ENCODE measurements around the gene ZNF14. TPM values are rescaled to one million over a fixed set of nuclear protein-coding genes. Genes with fewer than 3 reads are reported as not detected.

Gene ZNF14
- total and polyA plus RNA-seq, 2 of the 13 experiments (the other 11 are each of a cell fraction or from before 2014, with no cell fraction given) = 1.9 to 6.2 TPM

- TF ChIP-seq SMC3 (IDR thresholded peaks at IDR 0.05; ENCODE audit: low read length) = no peak
- peak; percentile 72 for TF ChIP-seq PHF20 (CRISPR knock-in tag; IDR thresholded peaks at IDR 0.05)
- 0 out of 2 replicates have a peak, but pooled peaks have one; percentile 49 for TF ChIP-seq MIER3 (CRISPR knock-in tag; IDR thresholded peaks at IDR 0.05; ENCODE audit: borderline replicate concordance)
- no peak for TF ChIP-seq ATF7 (IDR thresholded peaks at IDR 0.05)
- TF ChIP-seq ATF7 (CRISPR knock-in tag; IDR thresholded peaks at IDR 0.05) = no peak
- TF ChIP-seq FOXJ3 (CRISPR knock-in tag; IDR thresholded peaks at IDR 0.05; ENCODE audit: borderline replicate concordance) = no peak
- no peak for TF ChIP-seq PITX1 (CRISPR knock-in tag; IDR thresholded peaks at IDR 0.05)
- no peak for TF ChIP-seq NR2F1 (CRISPR knock-in tag; IDR thresholded peaks at IDR 0.05)
- no peak for TF ChIP-seq ZNF761 (CRISPR knock-in tag; conservative IDR thresholded peaks at IDR 0.05)
- TF ChIP-seq ZSCAN9 (CRISPR knock-in tag; IDR thresholded peaks at IDR 0.05; ENCODE audit: borderline replicate concordance) = peak; percentile 62; the same call in 1 of the 2 replicates
- TF ChIP-seq ZNF800 (CRISPR knock-in tag; IDR thresholded peaks at IDR 0.05) = peak; percentile 57; the same call in 1 of the 2 replicates
- TF ChIP-seq ZEB1 (IDR thresholded peaks at IDR 0.05; ENCODE audit: insufficient replicate concordance, low read depth) = peak; percentile 71
- no peak for TF ChIP-seq HMG20A (CRISPR knock-in tag; IDR thresholded peaks at IDR 0.05; ENCODE audit: borderline replicate concordance)
- 0 out of 2 replicates have a peak, but pooled peaks have one; percentile 47 for TF ChIP-seq MTA1 (CRISPR knock-in tag; IDR thresholded peaks at IDR 0.05; ENCODE audit: borderline replicate concordance)
- peak; percentile 2; the same call in 1 of the 2 replicates for TF ChIP-seq ZNF362 (CRISPR knock-in tag; IDR thresholded peaks at IDR 0.05; ENCODE audit: borderline replicate concordance)
- peak; percentile 69 for TF ChIP-seq KMT2A (CRISPR knock-in tag; IDR thresholded peaks at IDR 0.05)
- no peak for TF ChIP-seq CHCHD3 (CRISPR knock-in tag; IDR thresholded peaks at IDR 0.05)
- no peak for TF ChIP-seq SMAD3 (CRISPR knock-in tag; IDR thresholded peaks at IDR 0.05)
- TF ChIP-seq KDM5A (IDR thresholded peaks at IDR 0.05; ENCODE audit: borderline replicate concordance, low read length) = 0 out of 2 replicates have a peak, but pooled peaks have one; percentile 36
- TF ChIP-seq PAWR (CRISPR knock-in tag; IDR thresholded peaks at IDR 0.05; ENCODE audit: borderline replicate concordance) = no peak
- TF ChIP-seq, protein P1, sequence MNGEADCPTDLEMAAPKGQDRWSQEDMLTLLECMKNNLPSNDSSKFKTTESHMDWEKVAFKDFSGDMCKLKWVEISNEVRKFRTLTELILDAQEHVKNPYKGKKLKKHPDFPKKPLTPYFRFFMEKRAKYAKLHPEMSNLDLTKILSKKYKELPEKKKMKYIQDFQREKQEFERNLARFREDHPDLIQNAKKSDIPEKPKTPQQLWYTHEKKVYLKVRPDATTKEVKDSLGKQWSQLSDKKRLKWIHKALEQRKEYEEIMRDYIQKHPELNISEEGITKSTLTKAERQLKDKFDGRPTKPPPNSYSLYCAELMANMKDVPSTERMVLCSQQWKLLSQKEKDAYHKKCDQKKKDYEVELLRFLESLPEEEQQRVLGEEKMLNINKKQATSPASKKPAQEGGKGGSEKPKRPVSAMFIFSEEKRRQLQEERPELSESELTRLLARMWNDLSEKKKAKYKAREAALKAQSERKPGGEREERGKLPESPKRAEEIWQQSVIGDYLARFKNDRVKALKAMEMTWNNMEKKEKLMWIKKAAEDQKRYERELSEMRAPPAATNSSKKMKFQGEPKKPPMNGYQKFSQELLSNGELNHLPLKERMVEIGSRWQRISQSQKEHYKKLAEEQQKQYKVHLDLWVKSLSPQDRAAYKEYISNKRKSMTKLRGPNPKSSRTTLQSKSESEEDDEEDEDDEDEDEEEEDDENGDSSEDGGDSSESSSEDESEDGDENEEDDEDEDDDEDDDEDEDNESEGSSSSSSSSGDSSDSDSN (CRISPR knock-in tag; IDR thresholded peaks at IDR 0.05) = peak; percentile 81
- no peak for TF ChIP-seq ADNP (CRISPR knock-in tag; IDR thresholded peaks at IDR 0.05)
- TF ChIP-seq ZNF230 (CRISPR knock-in tag; IDR thresholded peaks at IDR 0.05) = 0 out of 2 replicates have a peak, but pooled peaks have one; percentile 26
These were observed at the start of gene ZNF14 (continued) for GRCh38 chr19:19732579-19733501.
